ENCODE results near the gene RFX3.

Gene RFX3

DNA sequence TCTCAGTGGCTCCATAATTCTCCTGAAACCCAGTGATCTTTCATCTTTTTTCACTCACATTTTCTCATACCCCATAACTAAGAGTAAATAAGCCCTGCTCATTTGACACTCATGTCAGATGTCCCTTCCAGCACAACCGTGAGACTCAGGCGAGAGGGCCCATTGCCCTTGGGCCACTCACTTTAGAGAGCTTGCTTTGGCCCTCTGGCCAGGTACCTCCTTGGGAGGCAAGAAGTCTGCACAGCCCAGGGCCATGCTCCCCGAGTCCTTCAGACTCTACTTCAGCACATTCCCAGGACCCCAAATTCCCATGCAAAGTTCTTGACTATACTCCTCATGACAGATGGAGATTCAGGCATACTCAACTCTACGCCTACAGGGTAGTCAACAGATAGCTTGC is 33.6 kb downstream of the RFX3 start:
- TF ChIP-seq, protein P1, sequence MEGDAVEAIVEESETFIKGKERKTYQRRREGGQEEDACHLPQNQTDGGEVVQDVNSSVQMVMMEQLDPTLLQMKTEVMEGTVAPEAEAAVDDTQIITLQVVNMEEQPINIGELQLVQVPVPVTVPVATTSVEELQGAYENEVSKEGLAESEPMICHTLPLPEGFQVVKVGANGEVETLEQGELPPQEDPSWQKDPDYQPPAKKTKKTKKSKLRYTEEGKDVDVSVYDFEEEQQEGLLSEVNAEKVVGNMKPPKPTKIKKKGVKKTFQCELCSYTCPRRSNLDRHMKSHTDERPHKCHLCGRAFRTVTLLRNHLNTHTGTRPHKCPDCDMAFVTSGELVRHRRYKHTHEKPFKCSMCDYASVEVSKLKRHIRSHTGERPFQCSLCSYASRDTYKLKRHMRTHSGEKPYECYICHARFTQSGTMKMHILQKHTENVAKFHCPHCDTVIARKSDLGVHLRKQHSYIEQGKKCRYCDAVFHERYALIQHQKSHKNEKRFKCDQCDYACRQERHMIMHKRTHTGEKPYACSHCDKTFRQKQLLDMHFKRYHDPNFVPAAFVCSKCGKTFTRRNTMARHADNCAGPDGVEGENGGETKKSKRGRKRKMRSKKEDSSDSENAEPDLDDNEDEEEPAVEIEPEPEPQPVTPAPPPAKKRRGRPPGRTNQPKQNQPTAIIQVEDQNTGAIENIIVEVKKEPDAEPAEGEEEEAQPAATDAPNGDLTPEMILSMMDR (conservative IDR thresholded peaks at IDR 0.05): no peak

GRCh38 chr9:3491450-3491849 is 34.4 kb downstream of the RFX3 start:
- H3K27ac ChIP-seq: peak overlapping the region; percentile 38; the same call in 1 of the 2 replicates
- TF ChIP-seq, protein P1 (conservative IDR thresholded peaks at IDR 0.05): no peak

More for the DNA sequence above, 33.6 kb downstream of the RFX3 start:
- no peak overlapping the region; the same call in 1 of the 2 replicates for H3K27ac ChIP-seq

GRCh38 chr9:3490957-3491356 is 34.8 kb downstream of the RFX3 start:
- TF ChIP-seq, protein P1 (conservative IDR thresholded peaks at IDR 0.05): no peak
- peak overlapping the region; percentile 38; the same call in 1 of the 2 replicates for H3K27ac ChIP-seq

- TF ChIP-seq, protein P1 (conservative IDR thresholded peaks at IDR 0.05): no peak
- no peak overlapping the region for H3K27ac ChIP-seq
Observed at GRCh38 chr9:3482578-3482977, 43.2 kb downstream of the RFX3 start.

DNA sequence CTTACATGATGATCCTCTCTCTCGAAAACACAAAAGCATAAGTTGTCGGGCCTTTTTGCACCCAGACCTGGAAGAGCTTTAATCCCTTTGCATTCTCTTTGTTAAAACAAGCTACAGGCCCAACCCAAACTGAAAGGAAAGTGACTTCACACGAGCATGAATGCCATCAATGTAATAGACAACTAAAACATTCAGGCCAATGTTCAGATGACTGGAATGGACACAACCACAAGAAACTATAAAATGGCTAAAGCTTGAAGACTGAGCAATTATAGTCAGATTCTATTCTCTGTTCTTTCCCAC is 45.5 kb downstream of the RFX3 start:
- H3K27ac ChIP-seq: peak overlapping the region; percentile 11; the same call in 1 of the 2 replicates
- TF ChIP-seq, protein P1 (conservative IDR thresholded peaks at IDR 0.05): no peak

GRCh38 chr9:3479514-3480352 is 46.1 kb downstream of the RFX3 start:
- TF ChIP-seq, protein P1 (conservative IDR thresholded peaks at IDR 0.05): no peak
- peak overlapping the region; percentile 11; the same call in 1 of the 2 replicates for H3K27ac ChIP-seq

DNA sequence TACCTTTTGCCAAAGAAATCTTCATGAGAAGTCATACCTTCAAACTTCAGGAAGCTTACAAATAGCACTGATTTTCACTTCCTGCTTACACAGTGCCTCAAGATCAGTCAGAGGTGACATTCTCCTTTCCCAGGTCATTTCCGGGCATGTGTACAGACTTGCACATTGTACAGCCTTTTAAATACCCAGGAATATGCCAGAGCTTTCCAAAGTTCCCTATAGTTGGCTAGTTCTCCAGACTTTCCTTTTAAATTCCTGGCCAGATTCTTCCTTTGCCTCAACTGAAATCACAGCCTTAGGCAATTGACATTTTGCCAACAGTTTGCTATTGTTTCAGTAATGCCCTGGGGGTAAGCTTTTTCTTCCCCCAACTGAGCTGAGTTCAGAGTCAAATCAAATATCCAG is 47.2 kb downstream of the RFX3 start:
- TF ChIP-seq, protein P1 (conservative IDR thresholded peaks at IDR 0.05): no peak

More for the DNA sequence above, 47.2 kb downstream of the RFX3 start:
- no peak overlapping the region for H3K27ac ChIP-seq
